ENCODE data around the gene RSF1.

GRCh38 chr11:77776455-77776854 lies 44.1 kb downstream of the RSF1 start:
- peak in 9 of 12 donors; percentile 10 to 38 (median 24) for TF ChIP-seq CTCF (IDR thresholded peaks at IDR 0.05)
- TF ChIP-seq POLR2A (IDR thresholded peaks at IDR 0.05) = no peak
